ENCODE data around the gene NDUFB6.

Gene NDUFB6

GRCh38 chr9:32516241-32516640 is 56.7 kb downstream of the NDUFB6 start:
- DNase-seq = no peak

- no peak for DNase-seq
These were observed 64.2 kb downstream of the NDUFB6 start for GRCh38 chr9:32508728-32509127.

- DNase-seq = no peak
These were observed 70.0 kb downstream of the NDUFB6 start for GRCh38 chr9:32503008-32503407.

Measured in GOT3 (cell line).